Measurements from ENCODE around the gene ITGAV. TPM values are rescaled to one million over a fixed set of nuclear protein-coding genes. Genes with fewer than 3 reads are reported as not detected.

ITGAV gene
- total RNA-seq, 1 experiment from 2014 or later = 26.9 TPM

DNA sequence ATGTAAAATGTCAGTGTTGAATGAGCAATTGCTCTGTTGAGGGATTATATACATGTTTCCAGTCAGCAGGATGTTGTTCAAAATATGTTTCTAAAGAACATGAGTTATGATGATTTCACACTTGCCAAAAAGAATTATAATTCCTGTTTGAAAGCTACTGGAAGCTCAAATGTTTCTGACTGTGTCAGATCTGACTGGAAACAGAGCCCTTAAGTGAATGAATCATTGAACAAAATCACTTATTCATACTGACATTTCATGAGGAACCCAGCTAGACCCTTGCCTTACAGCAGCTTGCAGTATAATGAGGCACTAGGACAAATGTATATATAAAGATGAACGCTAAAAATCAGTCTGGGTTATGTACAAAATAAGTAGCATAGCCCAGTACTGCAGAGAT lies 35.4 kb upstream of the ITGAV start:
- Histone ChIP-seq H3K9me3 (ENCODE audit: control insufficient read depth, low read depth, low read length) (no peaks in the 10 kb centered on the region), H3K14ac (ENCODE audit: insufficient read depth, low read length) (no peak overlapping the region), H3K4me1 (ENCODE audit: insufficient read depth, low read length) (no peaks in the 10 kb centered on the region), H3K4ac (ENCODE audit: low read depth, low read length) (no peak overlapping the region), H3K56ac (ENCODE audit: insufficient read length, low read depth, low read length) (no peak overlapping the region), H3K23ac (ENCODE audit: insufficient read length, low read depth, low read length) (no peak overlapping the region), H4K8ac (replicated peaks; ENCODE audit: insufficient read length, low read depth, low read length) (no peak overlapping the region), H2BK120ac (ENCODE audit: low read depth, low read length, poor library complexity, severe bottlenecking) (no peak overlapping the region), H4K20me1 (ENCODE audit: control insufficient read depth, insufficient read depth, insufficient read length) (no peaks in the 10 kb centered on the region), H2BK12ac (ENCODE audit: insufficient read length, low read depth, low read length) (no peak overlapping the region), H3K27ac (ENCODE audit: insufficient read length, low read depth, low read length) (no peak overlapping the region), H2BK20ac (ENCODE audit: low read depth, low read length, poor library complexity, severe bottlenecking) (no peak overlapping the region), H2BK15ac (ENCODE audit: low read depth, low read length) (no peak overlapping the region), H3T11ph (ENCODE audit: low read length) (no peak overlapping the region), H3K79me2 (ENCODE audit: insufficient read depth, low read length) (no peaks in the 10 kb centered on the region), H3K27me3 (ENCODE audit: insufficient read depth, low read length) (no peaks in the 10 kb centered on the region), H3K9ac (ENCODE audit: extremely low read depth, insufficient read length, low read length) (no peak overlapping the region), H4K91ac (ENCODE audit: insufficient read length, low read depth, low read length) (no peak overlapping the region), H3K23me2 (ENCODE audit: insufficient read length, low read depth, low read length, poor library complexity, severe bottlenecking) (no peaks in the 10 kb centered on the region), H3K79me1 (ENCODE audit: insufficient read depth, low read depth, low read length, poor library complexity, severe bottlenecking) (no peaks in the 10 kb centered on the region), H2AFZ (ENCODE audit: low read length) (no peak overlapping the region), H3K4me2 (ENCODE audit: insufficient read depth, insufficient read length, low read length) (no peak overlapping the region), H4K5ac (ENCODE audit: insufficient read length, low read depth, low read length) (no peak overlapping the region), H2BK5ac (ENCODE audit: insufficient read length, low read length) (no peak overlapping the region), H2AK5ac (ENCODE audit: insufficient read length, low read length) (no peak overlapping the region), H3K18ac (ENCODE audit: insufficient read length, low read depth, low read length) (no peak overlapping the region)
- no CpG with 5 or more reads among the region's 1 CpG for WGBS (ENCODE audit: extremely low coverage, insufficient read length, low lambda C conversion rate)
- no peaks in the 10 kb centered on the region for H3K9me3 Mint-ChIP-seq
- no peak overlapping the region for H3K27ac Mint-ChIP-seq
- H3K4me3 Mint-ChIP-seq = no peak overlapping the region
- no peaks in the 10 kb centered on the region for H3K27me3 Mint-ChIP-seq (ENCODE audit: low read depth)
- no peak for DNase-seq
- TF ChIP-seq, protein P1, sequence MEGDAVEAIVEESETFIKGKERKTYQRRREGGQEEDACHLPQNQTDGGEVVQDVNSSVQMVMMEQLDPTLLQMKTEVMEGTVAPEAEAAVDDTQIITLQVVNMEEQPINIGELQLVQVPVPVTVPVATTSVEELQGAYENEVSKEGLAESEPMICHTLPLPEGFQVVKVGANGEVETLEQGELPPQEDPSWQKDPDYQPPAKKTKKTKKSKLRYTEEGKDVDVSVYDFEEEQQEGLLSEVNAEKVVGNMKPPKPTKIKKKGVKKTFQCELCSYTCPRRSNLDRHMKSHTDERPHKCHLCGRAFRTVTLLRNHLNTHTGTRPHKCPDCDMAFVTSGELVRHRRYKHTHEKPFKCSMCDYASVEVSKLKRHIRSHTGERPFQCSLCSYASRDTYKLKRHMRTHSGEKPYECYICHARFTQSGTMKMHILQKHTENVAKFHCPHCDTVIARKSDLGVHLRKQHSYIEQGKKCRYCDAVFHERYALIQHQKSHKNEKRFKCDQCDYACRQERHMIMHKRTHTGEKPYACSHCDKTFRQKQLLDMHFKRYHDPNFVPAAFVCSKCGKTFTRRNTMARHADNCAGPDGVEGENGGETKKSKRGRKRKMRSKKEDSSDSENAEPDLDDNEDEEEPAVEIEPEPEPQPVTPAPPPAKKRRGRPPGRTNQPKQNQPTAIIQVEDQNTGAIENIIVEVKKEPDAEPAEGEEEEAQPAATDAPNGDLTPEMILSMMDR (conservative IDR thresholded peaks at IDR 0.05) = no peak
- H3K36me3 Mint-ChIP-seq (ENCODE audit: insufficient read depth in 1 of 3, low read depth in 3 of 3) = no peaks in the 10 kb centered on the region
- H3K4me1 Mint-ChIP-seq = no peaks in the 10 kb centered on the region
